ENCODE results near the gene SOCS4.
"Not testable (repeated sequence)": the region's sequence is repeated elsewhere in the genome, so short reads cannot be mapped to it uniquely, and the experiment has no call there.

SOCS4 gene

DNA sequence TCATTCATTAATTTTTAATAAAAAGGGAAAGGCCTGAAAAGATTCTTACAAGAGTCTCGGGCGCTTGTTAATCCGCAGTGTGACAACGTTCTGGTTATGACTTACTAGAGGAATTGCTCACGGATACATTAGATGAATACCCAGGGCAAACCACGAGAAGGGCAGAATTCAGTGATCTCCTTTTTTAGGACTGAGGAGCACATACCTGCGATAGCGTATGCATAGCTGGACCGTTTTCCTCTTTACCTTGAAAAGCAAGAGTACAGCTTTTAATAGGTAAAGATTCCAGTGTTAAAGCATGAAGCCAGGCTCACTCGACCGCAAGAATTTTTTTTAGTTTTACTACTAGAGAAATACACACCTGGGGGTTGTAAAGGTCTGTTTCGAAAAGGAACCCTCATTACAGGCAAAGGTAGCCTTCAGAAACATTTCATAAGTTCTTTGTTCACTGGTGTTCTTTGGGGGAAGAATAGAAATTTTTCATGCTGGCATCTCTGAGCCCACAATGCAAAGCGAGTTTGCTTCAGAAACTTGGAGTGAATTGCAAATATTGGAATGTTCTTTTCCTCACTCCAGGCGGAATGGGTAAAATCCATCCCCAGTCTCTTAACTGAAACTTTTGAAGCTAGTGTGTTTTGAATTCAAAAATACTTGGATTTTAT lies 25.4 kb downstream of the SOCS4 start:
- no peak for DNase-seq

GRCh38 chr14:55053018-55053417 lies 26.0 kb downstream of the SOCS4 start:
- no peak for DNase-seq

- no peak for DNase-seq
These were observed 26.5 kb downstream of the SOCS4 start for GRCh38 chr14:55053500-55053899.

DNA sequence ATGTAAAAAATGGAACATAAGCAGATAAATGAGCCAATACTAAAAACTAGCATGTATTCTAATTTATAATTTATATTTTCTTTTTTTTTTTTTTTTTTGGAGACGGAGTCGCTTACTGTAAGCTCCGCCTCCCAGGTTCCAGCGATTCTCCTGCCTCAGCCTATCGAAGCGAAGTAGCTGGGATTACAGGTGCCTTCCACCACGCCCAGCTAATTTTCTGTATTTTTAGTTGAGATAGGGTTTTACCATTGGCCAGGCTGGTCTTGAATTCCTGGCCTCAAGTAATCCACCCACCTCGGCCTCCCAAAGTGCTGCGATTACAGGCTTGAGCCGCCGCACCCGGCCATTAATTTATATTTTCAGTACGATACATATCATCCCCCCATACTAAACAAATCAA lies 27.1 kb downstream of the SOCS4 start:
- DNase-seq: no peak

- no peak for DNase-seq
These were observed 30.9 kb downstream of the SOCS4 start for GRCh38 chr14:55057919-55058318.

DNA sequence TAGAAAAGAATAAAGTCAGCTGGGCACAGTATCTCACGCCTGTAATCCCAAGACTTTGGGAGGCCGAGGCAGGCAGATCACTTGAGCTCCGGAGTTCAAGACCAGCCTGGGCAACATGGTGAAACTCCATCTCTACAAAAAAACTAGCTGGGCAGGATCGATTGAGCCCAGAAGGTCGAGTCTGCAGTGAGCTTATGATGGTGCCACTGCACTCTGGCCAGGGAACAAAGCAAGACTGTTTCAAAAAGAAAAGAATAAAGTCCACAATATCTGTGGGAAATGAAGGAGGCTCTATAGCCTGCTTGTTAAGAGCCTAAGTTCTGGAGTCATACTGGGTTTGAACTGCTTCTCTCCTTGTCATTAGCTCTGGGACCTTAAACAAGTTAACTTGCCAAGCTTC lies 32.3 kb downstream of the SOCS4 start:
- no peak for DNase-seq

GRCh38 chr14:55062517-55063351 lies 35.7 kb downstream of the SOCS4 start:
- peak; percentile 85 for DNase-seq

DNA sequence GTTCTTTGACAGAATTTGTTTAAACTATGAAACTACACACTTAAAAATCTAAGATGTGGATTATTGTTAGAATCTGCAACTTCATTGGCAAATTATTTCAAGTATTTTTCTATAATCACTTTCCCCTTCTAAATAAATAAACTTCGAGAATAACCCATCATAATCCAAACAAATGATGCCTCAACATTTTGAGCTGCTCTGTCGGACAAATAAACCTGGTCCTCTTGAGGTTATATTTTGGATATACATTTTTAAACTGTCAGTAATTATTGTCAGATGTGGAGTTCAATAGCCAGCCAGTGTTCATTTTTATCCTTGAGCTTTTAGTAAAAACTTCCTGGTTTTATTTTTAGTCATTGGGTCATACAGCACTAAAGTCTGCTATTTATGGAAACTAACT lies 37.9 kb downstream of the SOCS4 start:
- not testable (repeated sequence) for DNase-seq

DNA sequence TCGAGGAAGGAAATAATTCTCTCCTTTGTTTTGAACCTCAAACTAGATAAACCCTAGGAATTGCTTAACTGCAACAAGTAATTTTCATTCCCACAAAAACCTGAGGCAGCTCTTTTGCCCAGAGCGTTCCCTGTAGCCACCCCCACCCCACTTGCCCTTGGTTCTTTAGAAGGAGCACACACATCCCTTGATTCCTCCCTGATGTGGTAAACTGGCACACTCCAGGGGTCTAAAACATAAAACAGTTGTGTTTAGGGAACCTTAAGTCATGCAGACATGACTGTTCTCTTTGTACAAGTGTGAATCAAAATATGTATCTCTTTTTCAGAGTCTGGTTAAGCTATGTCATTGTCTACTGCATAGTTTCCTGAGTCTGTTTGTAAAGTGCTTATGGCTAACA lies 38.4 kb downstream of the SOCS4 start:
- DNase-seq: no peak

GRCh38 chr14:55066223-55066622 lies 39.2 kb downstream of the SOCS4 start:
- DNase-seq: no peak

- no peak for DNase-seq
These were observed 44.0 kb downstream of the SOCS4 start for GRCh38 chr14:55070981-55071411.

DNA sequence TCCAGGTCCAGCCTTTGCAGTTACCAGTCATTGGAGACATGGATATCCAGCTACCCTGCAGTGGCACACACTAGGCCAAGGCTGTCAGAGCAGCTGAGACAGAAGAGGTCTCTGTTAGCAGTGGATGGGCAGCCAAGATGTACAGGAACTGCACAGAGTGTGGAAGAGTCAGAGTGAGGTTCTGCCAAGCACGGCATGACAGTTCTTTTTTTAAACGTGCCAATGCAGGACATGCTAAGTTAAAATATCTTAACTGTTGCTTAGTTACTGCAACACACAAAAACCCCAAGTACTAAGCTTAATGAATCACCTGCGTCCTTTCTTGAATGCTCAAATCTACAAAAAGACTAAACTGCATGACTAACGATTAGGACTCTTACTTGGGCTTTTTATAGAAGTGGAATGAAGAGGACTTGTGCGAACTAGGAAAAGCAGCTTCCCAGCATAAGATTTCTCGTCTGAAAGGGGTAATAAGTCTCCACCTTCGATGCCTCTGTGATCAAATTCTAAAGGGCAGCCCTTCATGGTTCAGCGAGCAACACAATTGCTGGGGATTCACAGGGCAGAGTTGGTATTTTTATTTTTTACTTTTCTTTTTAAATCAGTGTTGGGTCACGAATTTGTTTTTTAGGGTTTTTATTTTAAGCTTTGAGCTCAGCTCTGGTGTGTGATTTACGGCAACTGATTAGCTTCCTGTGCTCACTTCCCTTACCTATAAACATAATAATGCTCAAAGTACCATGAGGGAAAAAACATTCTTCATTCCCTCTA lies 45.0 kb downstream of the SOCS4 start:
- DNase-seq: no peak

- no peak for DNase-seq
These were observed 46.8 kb downstream of the SOCS4 start for GRCh38 chr14:55073856-55074255.

DNA sequence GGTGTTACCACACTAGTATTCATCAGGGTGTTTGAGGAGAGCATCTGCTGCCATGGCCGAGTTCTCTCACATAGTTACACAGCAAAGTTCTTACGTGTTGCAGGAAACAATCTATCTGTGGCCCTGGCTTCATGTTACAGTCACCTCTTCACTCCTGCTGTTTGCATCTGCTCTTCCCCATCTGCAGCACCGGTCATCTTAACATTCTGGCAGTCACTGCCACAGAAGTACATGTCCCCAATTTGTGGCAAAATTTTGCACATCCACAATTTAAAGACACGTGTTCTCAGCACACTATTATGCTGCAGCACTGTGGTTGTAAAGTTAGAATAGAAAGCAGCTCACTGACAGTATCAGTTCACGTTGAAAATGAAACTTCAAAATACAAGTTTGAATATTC lies 47.6 kb downstream of the SOCS4 start:
- no peak for DNase-seq

DNA sequence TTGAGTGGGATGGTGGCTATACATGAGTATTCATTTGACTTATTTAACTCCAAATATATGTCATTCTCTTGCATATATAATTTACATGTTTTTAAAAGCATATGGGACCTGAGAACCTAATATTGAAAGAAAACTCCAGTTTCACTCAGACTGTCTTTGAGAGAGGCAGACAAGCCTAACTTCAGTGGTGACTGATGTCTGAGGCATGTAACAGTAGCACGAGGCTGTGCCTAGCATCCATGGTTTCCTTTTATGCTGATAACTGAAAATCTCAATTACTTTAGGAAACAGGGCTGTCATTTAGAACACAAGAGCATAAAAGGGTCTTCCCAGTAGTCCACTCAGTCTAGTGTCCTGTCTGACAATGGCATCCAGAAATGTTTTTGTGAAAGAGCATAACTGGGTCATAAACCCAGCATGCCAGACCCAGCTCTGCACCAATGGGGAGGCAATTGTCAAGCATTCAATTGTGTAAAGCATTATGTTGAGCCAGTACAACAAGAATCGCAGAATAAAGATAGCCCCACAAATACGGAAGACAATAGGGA lies 48.7 kb downstream of the SOCS4 start:
- no peak for DNase-seq

DNA sequence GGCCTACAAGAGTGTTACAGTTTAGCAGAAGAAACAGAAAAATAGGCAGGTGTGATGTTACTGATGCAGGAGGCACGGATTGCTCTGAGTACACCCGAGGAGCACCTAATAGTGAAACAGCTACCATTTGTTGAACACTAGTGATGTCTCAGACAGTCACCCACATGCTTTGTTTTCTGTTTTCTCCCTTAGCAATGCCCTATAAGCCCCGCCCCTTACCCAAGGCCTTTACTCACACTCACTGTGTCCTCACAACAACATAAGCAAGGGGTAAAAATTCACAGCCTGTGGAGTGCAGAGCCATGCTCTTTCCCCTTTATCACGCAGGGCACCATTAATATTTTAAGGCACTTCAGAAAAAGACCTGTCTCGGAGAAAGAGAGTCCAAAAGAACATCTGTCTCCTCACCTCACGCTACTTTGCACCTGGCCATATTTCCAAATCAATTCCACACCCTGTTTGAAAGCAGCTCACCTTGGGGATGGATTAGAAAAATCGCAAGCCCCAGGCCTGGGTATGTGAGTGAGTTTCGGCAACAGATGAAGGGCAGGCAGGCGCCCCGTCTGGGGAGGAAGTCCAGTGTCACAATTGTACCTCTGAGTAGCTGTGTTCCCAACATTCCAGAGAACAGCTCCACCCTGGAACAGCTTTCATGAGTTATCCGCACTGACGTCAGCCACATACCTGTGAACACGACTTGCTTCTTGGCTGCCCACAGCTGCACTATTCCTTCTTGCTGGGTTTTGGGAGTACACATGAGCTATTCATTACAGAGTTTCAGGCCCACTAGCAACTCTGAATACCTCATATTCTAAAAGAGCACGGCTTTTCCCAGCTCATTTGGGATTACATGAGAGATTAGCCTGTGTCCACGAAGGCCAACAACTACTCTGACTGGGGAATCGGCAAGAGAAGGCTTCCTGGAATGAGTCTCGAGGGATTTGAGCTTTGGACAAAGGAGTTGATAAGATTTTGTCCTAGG lies 50.4 kb downstream of the SOCS4 start:
- DNase-seq: no peak

- not testable (repeated sequence) for DNase-seq
These were observed 52.9 kb downstream of the SOCS4 start for GRCh38 chr14:55079961-55080360.

- no peak for DNase-seq
These were observed 57.5 kb downstream of the SOCS4 start for GRCh38 chr14:55084401-55085059.

- no peak for DNase-seq
These were observed 58.1 kb downstream of the SOCS4 start for GRCh38 chr14:55085060-55085660.

DNA sequence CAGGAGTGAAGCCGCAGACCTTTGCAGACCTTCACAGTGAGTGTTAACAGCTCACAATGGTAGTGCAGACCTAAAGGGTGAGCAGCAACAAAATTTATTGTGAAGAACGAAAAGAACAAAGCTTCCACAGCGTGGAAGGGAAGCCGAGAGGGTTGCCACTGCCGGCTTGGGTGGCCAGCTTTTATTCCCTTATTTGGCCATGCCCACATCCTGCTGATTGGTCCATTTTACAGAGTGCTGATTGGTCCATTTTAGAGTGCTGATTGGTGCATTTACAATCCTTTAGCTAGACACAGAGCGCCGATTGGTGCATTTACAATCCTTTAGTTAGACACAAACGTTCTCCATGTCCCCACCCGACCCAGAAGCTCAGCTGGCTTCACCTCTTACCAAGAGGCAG lies 59.9 kb downstream of the SOCS4 start:
- DNase-seq: no peak

DNA sequence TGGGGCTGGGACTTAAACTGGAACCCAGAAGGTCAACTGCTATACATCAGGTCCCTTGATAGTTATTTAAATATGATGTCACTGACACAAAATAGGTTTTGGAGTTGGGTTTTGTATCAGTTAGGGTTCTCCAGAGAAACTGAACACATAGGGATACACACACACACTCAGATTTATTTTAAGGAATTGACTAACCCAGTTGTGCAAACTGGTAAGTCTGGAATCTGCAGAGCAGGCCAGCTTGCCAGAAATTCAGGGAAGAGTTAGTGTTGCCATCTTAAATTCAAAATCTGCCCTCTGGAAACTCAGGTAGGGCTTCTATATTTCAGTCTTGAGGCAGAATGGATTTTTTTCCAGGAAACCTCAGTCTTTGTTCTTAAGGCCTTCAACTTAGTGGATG lies 61.3 kb downstream of the SOCS4 start:
- no peak for DNase-seq
